Testis (tissue), 3 donors: Measurements from ENCODE around the gene ARHGEF16. TPM values are rescaled to one million over a fixed set of nuclear protein-coding genes. Genes with fewer than 3 reads are reported as not detected.

ENCODE experiments used
- DNase-seq: peaks from one replicate; pipeline ENCODE4 v3.0.0-alpha.2; 2019
- H3K27ac ChIP-seq, 2 donors: fragments of 200-600 bp; sonication (generic); one replicate each; pipeline ENCODE4 v1.5.1; 2019
- H3K27me3 ChIP-seq: fragments of 200-600 bp; sonication (generic); one replicate; pipeline ENCODE4 v1.5.1; 2019
- H3K36me3 ChIP-seq: fragments of 200-600 bp; sonication (generic); one replicate; pipeline ENCODE4 v1.5.1; 2017; ENCODE audit warnings: low read depth; ENCODE audit errors: missing control alignments
- H3K4me1 ChIP-seq: fragments of 200-600 bp; sonication (generic); one replicate; pipeline ENCODE4 v1.5.1; 2019
- H3K4me3 ChIP-seq, 2 donors: fragments of 200-600 bp; sonication (generic); one replicate each; pipeline ENCODE4 v1.5.1; 2017 to 2019
- H3K9me3 ChIP-seq: fragments of 200-600 bp; sonication (generic); one replicate; pipeline ENCODE4 v1.5.1; 2017
- POLR2A ChIP-seq: fragments of 450-650 bp; IDR thresholded peaks from one replicate; pipeline ENCODE4 v1.6.1; 2017; ENCODE audit warnings: antibody characterized with exemption, mild to moderate bottlenecking, moderate library complexity
- WGBS, 2 donors: methylation state at CpG; one replicate each; pipeline ENCODE4 v1.1.5; 2018; 5-methylcytosine and 5-hydroxymethylcytosine counted together
- intact Hi-C: fragments of 100-400 bp; cut with DNase I; formaldehyde crosslinking; loops from one replicate; pipeline ENCODE4 v1.15.1; 2023; ENCODE audit warnings: low total_unique reads
- polyA plus RNA-seq: library from polyadenylated mRNA; stranded (reverse); fragments of 350-450 nt; fragmentation: Illumina TruSeq; extraction: RNeasy Lipid Tissue Mini Kit (QIAGEN cat#74804); gene quantifications from one replicate; pipeline ENCODE4 v1.2.3, GENCODE V29; 2014; ENCODE audit warnings: low read depth, low replicate concordance; ENCODE audit not compliant: insufficient read depth
- total RNA-seq, 2 donors: library from RNA; depleted of rRNA; stranded (reverse); fragments of >200 nt; gene quantifications; one replicate each; pipeline ENCODE4 v1.2.3, GENCODE V29; 2016
- TF ChIP-seq, protein P1 (sequence below), 3 experiments: fragments of 450-650 bp in 2 of 3; fragments of 200-600 bp in 1 of 3; sonication (generic) in 1 of 3; IDR thresholded peaks; one replicate each; pipeline ENCODE4 v1.5.1; 2016 to 2019; ENCODE audit warnings: antibody characterized with exemption in 3 of 3, mild to moderate bottlenecking in 2 of 3, moderate library complexity in 1 of 3

Gene ARHGEF16
- total and polyA plus RNA-seq, 3 donors from 2014 or later = 5.7 to 25.7 (median 17.1) TPM

DNA sequence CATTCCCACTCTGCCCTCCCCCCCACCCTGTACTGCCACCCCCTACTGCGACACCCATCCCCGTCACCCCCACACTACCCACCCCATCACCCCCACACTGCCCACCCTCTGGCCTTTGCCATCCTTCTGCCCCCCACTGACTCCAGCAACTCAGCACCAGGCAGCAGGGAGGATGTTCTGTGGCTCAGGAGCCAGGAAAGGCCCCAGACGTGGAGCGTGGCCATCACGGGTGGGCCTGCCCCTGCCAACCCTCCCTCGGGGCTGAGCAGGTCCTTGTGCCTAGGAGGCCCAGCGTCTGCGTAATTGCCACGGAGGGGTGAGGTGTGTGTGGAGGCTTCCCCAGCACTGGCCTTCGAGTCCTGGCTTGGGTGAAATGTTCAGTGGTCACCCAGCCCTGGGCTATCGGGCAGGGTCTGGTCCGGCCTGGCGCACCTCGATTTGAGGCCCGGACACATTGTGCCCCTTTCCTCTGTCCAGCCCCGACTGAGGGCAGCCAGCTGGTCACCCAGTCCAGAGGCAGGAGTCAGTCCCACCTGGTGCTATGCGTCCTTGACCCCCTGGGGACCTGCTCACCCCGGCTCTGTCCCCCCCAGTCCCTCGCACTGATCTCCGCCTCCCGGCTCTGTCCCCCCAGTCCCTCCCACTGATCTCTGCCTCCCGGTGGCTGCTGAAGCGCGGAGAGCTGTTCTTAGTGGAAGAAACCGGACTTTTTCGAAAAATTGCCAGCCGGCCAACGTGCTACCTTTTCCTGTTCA is 23.0 kb downstream of the ARHGEF16 start:
- intact Hi-C loops = no loop called here
- TF ChIP-seq POLR2A = no peak
- TF ChIP-seq, protein P1, sequence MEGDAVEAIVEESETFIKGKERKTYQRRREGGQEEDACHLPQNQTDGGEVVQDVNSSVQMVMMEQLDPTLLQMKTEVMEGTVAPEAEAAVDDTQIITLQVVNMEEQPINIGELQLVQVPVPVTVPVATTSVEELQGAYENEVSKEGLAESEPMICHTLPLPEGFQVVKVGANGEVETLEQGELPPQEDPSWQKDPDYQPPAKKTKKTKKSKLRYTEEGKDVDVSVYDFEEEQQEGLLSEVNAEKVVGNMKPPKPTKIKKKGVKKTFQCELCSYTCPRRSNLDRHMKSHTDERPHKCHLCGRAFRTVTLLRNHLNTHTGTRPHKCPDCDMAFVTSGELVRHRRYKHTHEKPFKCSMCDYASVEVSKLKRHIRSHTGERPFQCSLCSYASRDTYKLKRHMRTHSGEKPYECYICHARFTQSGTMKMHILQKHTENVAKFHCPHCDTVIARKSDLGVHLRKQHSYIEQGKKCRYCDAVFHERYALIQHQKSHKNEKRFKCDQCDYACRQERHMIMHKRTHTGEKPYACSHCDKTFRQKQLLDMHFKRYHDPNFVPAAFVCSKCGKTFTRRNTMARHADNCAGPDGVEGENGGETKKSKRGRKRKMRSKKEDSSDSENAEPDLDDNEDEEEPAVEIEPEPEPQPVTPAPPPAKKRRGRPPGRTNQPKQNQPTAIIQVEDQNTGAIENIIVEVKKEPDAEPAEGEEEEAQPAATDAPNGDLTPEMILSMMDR (IDR thresholded peaks at IDR 0.05) = no peak
- Histone ChIP-seq H3K9me3 (no peaks in the 10 kb centered on the region), H3K27me3 (no peaks in the 10 kb centered on the region), H3K27ac (no peak overlapping the region), H3K4me1 (peaks cover 8% of the 10 kb centered on the region), H3K4me3 (no peak overlapping the region), H3K36me3 (no peaks in the 10 kb centered on the region)
- WGBS, 2 donors = 80 to 82% methylated on average over 20 to 28 of the region's 28 CpGs
- no peak for DNase-seq

DNA sequence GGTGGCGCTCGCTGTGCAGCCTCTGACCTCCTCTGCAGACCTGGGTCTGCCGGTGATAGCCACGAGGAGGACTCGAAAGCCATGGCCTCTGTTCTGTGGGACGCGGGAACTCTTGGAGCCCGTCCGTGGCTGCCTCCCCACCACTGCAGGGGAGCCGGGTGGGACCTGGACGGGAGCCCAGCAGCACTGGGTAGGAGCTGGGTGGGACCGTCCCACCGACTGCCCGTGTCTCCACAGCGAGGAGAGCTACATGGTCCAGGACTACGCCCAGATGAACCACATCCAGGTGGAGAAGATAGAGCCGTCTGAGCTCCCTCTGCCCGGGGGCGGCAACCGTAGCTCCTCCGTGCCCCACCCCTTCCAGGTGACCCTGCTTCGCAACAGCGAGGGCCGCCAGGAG is 23.7 kb downstream of the ARHGEF16 start:
- TF ChIP-seq, protein P1 (IDR thresholded peaks at IDR 0.05) = no peak
- TF ChIP-seq POLR2A = no peak
- 67 to 92% methylated on average over 5 to 24 of the region's 24 CpGs for WGBS, 2 donors

DNA sequence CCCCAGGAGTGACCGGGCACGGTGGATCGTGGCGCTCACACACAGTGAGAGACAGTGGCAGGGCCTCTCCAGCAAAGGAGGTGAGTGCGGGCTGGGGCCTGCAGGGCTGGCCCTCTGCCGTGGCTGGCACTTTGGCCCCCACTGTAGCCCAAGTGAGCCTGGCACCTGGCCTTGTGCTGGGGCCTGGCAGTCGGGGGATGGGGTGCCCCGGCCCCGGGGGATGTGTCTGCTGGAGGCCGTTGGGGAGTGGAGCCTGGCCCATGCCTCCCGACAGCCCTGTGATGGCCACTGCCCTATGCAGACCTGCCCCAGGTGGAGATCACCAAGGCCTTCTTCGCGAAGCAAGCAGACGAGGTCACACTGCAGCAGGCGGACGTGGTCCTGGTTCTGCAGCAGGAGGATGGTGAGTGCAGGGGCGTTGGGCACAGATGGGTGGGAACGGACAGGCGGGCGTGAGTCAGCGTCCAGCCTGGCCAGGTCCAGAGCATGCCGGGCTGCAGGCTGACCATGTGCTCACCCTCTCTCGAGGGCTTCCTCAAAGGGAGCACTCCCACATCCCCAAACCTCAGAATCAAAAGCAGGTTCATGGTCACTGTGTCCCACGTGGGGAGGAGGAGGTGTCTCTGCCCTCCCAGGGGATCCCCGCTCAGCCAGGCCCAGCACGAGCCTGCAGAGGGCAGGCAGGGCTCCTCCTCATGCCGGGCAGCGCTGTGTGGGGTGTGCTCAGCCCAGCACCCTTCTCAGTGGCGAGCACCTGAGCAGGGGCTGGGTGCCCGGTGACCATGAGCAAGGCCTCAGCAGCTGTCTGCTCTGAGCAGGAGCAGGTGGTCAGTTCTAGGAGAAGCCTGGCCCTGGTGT is 25.3 kb downstream of the ARHGEF16 start:
- WGBS, 2 donors = 76% methylated on average over 27 of the region's 30 CpGs; no CpG with 5 or more reads in 1 of the 2 donors
- no peak for DNase-seq
- H3K4me3 ChIP-seq = no peak overlapping the region
- intact Hi-C loops = no loop called here
- H3K4me1 ChIP-seq = peaks cover 8% of the 10 kb centered on the region
- H3K27ac ChIP-seq = no peak overlapping the region
- no peak for TF ChIP-seq POLR2A
- TF ChIP-seq, protein P1 (IDR thresholded peaks at IDR 0.05) = no peak
- no peaks in the 10 kb centered on the region for H3K9me3 ChIP-seq
- H3K27me3 ChIP-seq = no peaks in the 10 kb centered on the region
- H3K36me3 ChIP-seq = no peaks in the 10 kb centered on the region

More for the DNA sequence above, 23.7 kb downstream of the ARHGEF16 start:
- Histone ChIP-seq H3K36me3 (no peaks in the 10 kb centered on the region), H3K4me1 (peaks cover 8% of the 10 kb centered on the region), H3K27me3 (no peaks in the 10 kb centered on the region), H3K9me3 (no peaks in the 10 kb centered on the region), H3K27ac (no peak overlapping the region), H3K4me3 (no peak overlapping the region)
- DNase-seq = no peak
- intact Hi-C loops = no loop called here

DNA sequence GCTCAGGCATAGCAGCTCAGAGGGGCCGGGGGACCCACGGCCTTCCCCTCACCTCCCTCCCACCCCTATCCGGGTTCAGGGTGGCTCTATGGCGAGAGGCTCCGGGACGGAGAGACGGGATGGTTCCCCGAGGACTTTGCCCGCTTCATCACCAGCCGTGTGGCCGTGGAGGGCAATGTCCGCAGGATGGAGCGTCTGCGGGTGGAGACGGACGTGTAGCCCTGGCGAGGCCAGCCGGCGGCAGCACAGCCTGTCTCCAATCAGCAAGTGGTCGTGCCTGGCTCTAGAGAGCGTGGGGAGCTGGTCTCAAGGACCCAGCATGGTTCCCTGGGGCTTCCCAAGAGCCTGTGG is 25.9 kb downstream of the ARHGEF16 start:
- H3K9me3 ChIP-seq = no peaks in the 10 kb centered on the region
- WGBS, 2 donors = 80 to 85% methylated on average over 2 to 21 of the region's 21 CpGs
- H3K4me1 ChIP-seq = peaks cover 8% of the 10 kb centered on the region
- no peak for DNase-seq
- intact Hi-C loops = no loop called here
- no peak overlapping the region for H3K27ac ChIP-seq
- no peak overlapping the region for H3K4me3 ChIP-seq
- H3K36me3 ChIP-seq = no peaks in the 10 kb centered on the region
- TF ChIP-seq POLR2A = no peak
- TF ChIP-seq, protein P1 (IDR thresholded peaks at IDR 0.05) = no peak
- no peaks in the 10 kb centered on the region for H3K27me3 ChIP-seq
